ENCODE measurements around the gene PTOV1.

DNA sequence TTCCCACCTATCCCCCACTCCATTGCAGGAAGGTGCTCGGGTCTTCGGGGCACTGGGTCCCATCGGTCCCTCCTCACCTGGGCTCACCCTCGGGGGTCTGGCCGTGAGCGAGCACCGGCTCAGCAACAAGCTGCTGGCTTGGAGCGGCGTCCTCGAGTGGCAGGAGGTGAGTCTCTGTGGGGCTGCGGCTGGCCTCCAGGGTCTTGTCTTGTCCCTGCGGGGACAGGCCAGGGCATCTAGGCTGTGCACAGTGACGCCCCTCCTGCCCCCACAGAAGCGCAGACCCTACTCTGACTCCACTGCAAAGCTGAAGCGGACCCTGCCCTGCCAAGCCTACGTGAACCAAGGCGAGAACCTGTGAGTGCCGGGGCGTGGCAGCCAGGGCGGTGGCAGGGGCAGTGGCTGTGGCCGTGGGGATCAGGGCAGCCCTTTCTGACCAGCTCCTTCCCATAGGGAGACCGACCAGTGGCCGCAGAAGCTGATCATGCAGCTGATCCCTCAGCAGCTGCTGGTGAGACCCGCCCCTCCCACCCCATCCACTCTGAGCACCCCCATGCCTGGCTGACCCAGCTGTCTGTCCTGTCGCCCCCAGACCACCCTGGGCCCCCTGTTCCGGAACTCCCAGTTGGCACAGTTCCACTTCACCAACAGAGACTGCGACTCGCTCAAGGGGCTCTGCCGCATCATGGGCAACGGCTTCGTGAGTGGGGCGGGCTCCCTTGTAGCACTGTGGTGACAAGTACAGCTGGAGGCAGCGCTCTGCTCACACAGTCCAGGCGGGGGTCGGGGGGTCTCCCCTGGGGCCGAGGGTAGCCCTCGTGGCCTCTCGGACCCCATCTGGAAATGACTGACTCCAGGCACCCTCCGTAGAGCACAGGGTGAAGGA, 3.7 kb downstream of the PTOV1 start:
- no peak for TF ChIP-seq CREB1 (IDR thresholded peaks at IDR 0.05; ENCODE audit: low read depth)
- TF ChIP-seq TAF1 (IDR thresholded peaks at IDR 0.05; ENCODE audit: borderline replicate concordance, low read depth, low read length): no peak
- TF ChIP-seq SP1 (IDR thresholded peaks at IDR 0.05; ENCODE audit: low read depth, low read length): no peak
- TF ChIP-seq EZH2 (IDR thresholded peaks at IDR 0.05; ENCODE audit: borderline replicate concordance, control insufficient read depth, low read depth, low read length): no peak
- TF ChIP-seq RBBP5 (conservative IDR thresholded peaks at IDR 0.05): no peak
- TF ChIP-seq RFX5 (IDR thresholded peaks at IDR 0.05; ENCODE audit: low read depth, low read length): no peak
- TF ChIP-seq BHLHE40 (IDR thresholded peaks at IDR 0.05; ENCODE audit: borderline replicate concordance in 1 of 2, low read depth in 2 of 2, low read length in 1 of 2): no peak
- TF ChIP-seq, protein P1, sequence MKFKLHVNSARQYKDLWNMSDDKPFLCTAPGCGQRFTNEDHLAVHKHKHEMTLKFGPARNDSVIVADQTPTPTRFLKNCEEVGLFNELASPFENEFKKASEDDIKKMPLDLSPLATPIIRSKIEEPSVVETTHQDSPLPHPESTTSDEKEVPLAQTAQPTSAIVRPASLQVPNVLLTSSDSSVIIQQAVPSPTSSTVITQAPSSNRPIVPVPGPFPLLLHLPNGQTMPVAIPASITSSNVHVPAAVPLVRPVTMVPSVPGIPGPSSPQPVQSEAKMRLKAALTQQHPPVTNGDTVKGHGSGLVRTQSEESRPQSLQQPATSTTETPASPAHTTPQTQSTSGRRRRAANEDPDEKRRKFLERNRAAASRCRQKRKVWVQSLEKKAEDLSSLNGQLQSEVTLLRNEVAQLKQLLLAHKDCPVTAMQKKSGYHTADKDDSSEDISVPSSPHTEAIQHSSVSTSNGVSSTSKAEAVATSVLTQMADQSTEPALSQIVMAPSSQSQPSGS (IDR thresholded peaks at IDR 0.05; ENCODE audit: low read length): no peak
- TF ChIP-seq MXI1 (IDR thresholded peaks at IDR 0.05; ENCODE audit: low read depth, low read length): no peak
- no peak for TF ChIP-seq EP300 (IDR thresholded peaks at IDR 0.05; ENCODE audit: borderline replicate concordance in 1 of 2, control insufficient read depth in 1 of 2, low read depth in 2 of 2, low read length in 2 of 2)
- no peak for TF ChIP-seq ZNF274 (IDR thresholded peaks at IDR 0.05; ENCODE audit: insufficient read depth, insufficient read length)
- TF ChIP-seq MTA2 (IDR thresholded peaks at IDR 0.05; ENCODE audit: low read depth): no peak
- TF ChIP-seq, protein P2, sequence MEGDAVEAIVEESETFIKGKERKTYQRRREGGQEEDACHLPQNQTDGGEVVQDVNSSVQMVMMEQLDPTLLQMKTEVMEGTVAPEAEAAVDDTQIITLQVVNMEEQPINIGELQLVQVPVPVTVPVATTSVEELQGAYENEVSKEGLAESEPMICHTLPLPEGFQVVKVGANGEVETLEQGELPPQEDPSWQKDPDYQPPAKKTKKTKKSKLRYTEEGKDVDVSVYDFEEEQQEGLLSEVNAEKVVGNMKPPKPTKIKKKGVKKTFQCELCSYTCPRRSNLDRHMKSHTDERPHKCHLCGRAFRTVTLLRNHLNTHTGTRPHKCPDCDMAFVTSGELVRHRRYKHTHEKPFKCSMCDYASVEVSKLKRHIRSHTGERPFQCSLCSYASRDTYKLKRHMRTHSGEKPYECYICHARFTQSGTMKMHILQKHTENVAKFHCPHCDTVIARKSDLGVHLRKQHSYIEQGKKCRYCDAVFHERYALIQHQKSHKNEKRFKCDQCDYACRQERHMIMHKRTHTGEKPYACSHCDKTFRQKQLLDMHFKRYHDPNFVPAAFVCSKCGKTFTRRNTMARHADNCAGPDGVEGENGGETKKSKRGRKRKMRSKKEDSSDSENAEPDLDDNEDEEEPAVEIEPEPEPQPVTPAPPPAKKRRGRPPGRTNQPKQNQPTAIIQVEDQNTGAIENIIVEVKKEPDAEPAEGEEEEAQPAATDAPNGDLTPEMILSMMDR (IDR thresholded peaks at IDR 0.05 in 2 of 3, conservative IDR thresholded peaks at IDR 0.05 in 1 of 3; ENCODE audit: control insufficient read depth in 2 of 3, extremely low read depth in 1 of 3, insufficient read depth in 1 of 3, low read depth in 3 of 3, low read length in 3 of 3): no peak
- TF ChIP-seq RCOR1 (conservative IDR thresholded peaks at IDR 0.05; ENCODE audit: low read depth, low read length): no peak

Measured in GM12878 (cell line).